ENCODE results near the gene NR5A1. TPM values are rescaled to one million over a fixed set of nuclear protein-coding genes. Genes with fewer than 3 reads are reported as not detected.

Gene NR5A1
- total and polyA plus RNA-seq, 2 of the 13 experiments (the other 11 are each of a cell fraction or from before 2014, with no cell fraction given) = 28.9 to 44.7 TPM

DNA sequence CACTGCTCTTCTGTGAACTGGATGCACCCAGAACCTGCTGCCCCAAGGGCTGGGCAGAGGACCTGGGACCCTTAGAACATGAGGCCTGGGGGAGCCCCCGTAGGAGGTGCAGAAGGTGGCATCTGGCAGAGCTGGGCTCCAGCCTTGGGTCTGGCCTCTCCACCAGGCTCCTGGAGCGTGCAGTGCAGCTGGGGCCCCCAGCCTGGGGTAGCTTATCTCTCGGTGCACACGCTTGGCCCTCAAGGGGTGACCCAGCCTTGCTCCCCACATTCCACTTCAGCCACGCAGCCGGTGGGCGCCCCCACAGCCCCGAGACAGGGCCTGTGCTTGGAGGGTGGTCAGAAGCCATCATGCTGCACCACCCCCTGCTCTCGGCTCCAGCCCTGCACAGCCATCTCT, 5.6 kb upstream of the NR5A1 start:
- Histone ChIP-seq H3K36me3 (replicated peaks in 1 of 2; ENCODE audit: control insufficient read depth in 1 of 2, insufficient read depth in 2 of 2, low read length in 2 of 2) (no peaks in the 10 kb centered on the region), H3K27ac (ENCODE audit: extremely low read length, insufficient read depth, low read length) (peak overlapping the region; percentile 85), H3K4me3 (replicated peaks in 1 of 3; ENCODE audit: insufficient read depth in 1 of 3, low read depth in 2 of 3, low read length in 3 of 3) (no peak overlapping the region), H3K9me3 (ENCODE audit: low read length) (no peaks in the 10 kb centered on the region), H2AFZ (ENCODE audit: low read length) (no peak overlapping the region), H3K79me2 (ENCODE audit: insufficient read depth, low read length) (no peaks in the 10 kb centered on the region), H3K4me2 (ENCODE audit: low read depth, low read length) (0 out of 2 replicates have a peak overlapping the region, but pooled peaks have one; percentile 54), H3K4me1 (ENCODE audit: insufficient read depth, low read length) (peaks cover 57% of the 10 kb centered on the region), H3K9ac (ENCODE audit: insufficient read depth, low read depth, low read length) (peak overlapping the region; percentile 70), H3K27me3 (ENCODE audit: control insufficient read depth in 1 of 2, insufficient read depth in 2 of 2, low read length in 2 of 2) (no peaks in the 10 kb centered on the region), H4K20me1 (ENCODE audit: insufficient read depth, low read length) (no peaks in the 10 kb centered on the region)
- DNase-seq (ENCODE audit: low spot score) (no peak), FAIRE-seq (no peak), ATAC-seq (peak; percentile 25)
- intact Hi-C loops (cut with micrococcal nuclease; ENCODE audit: unreplicated experiment) = loop anchor here (1.0 kb wide), 1 partner anchor 7 kb away; no protein-coding TSS in a partner anchor
- WGBS (ENCODE audit: low lambda C conversion rate) = 63% methylated on average over 2 of the region's 9 CpGs
- CTCF ChIA-PET (ENCODE audit: low intra/inter-chr PET ratio, low total read pairs) = interaction anchor here (2.0 kb wide), 1 partner anchor 24 kb away, joined by 7 read pairs; no protein-coding TSS in a partner anchor
- no TSS peak for BruUV-seq (replicated peaks)
- POLR2A ChIA-PET = interaction anchor here (1.0 to 1.4 kb wide), 3 partner anchors 8 to 124 kb away, joined by 3 to 6 read pairs (median 6); no protein-coding TSS in a partner anchor
- 0 out of 2 replicates have a peak, but pooled peaks have one; percentile 66 for TF ChIP-seq NFIB (CRISPR knock-in tag; IDR thresholded peaks at IDR 0.05; ENCODE audit: borderline replicate concordance)
- TF ChIP-seq, protein P1, sequence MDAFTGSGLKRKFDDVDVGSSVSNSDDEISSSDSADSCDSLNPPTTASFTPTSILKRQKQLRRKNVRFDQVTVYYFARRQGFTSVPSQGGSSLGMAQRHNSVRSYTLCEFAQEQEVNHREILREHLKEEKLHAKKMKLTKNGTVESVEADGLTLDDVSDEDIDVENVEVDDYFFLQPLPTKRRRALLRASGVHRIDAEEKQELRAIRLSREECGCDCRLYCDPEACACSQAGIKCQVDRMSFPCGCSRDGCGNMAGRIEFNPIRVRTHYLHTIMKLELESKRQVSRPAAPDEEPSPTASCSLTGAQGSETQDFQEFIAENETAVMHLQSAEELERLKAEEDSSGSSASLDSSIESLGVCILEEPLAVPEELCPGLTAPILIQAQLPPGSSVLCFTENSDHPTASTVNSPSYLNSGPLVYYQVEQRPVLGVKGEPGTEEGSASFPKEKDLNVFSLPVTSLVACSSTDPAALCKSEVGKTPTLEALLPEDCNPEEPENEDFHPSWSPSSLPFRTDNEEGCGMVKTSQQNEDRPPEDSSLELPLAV (CRISPR knock-in tag; conservative IDR thresholded peaks at IDR 0.05; ENCODE audit: low read depth) = no peak
- 0 out of 2 replicates have a peak, but pooled peaks have one; percentile 25 for TF ChIP-seq ZNF839 (CRISPR knock-in tag; IDR thresholded peaks at IDR 0.05; ENCODE audit: borderline replicate concordance)
- peak; percentile 11; the same call in 1 of the 2 replicates for TF ChIP-seq POLR2G (IDR thresholded peaks at IDR 0.05; ENCODE audit: low read depth, low read length)
- TF ChIP-seq SRSF1 (optimal IDR thresholded peaks at IDR 0.05; ENCODE audit: low read depth, low read length) = peak; percentile 21
- no peak for TF ChIP-seq ZNF235 (CRISPR knock-in tag; IDR thresholded peaks at IDR 0.05; ENCODE audit: borderline replicate concordance)
- TF ChIP-seq MAZ (IDR thresholded peaks at IDR 0.05; ENCODE audit: borderline replicate concordance, low read depth, low read length) = 0 out of 2 replicates have a peak, but pooled peaks have one; percentile 7
- no peak for TF ChIP-seq MAZ (CRISPR knock-in tag; IDR thresholded peaks at IDR 0.05; ENCODE audit: low read depth)
- 0 out of 2 replicates have a peak, but pooled peaks have one; percentile 4 for TF ChIP-seq EEA1 (CRISPR knock-in tag; IDR thresholded peaks at IDR 0.05; ENCODE audit: borderline replicate concordance)
- TF ChIP-seq RORA (CRISPR knock-in tag; IDR thresholded peaks at IDR 0.05) = no peak
- TF ChIP-seq HNRNPLL (IDR thresholded peaks at IDR 0.05; ENCODE audit: low read depth, low read length, poor library complexity, severe bottlenecking) = peak; percentile 29
- in situ Hi-C loops (cut with HindIII; ENCODE audit: extremely low pct_ligation_motif_present, low pct_unique_long_range_greater_than_20kb) = no loop called here
